H9 (cell line): ENCODE results near the gene HS2ST1. TPM values are rescaled to one million over a fixed set of nuclear protein-coding genes. Genes with fewer than 3 reads are reported as not detected.

Source experiments
- DNase-seq: peaks from one replicate; pipeline ENCODE4 v3.0.0-alpha.2; 2017
- H2AFZ ChIP-seq: one replicate; pipeline ENCODE4 v1.6.1; 2013; ENCODE audit warnings: mild to moderate bottlenecking, low read length, control low read depth, moderate library complexity
- H2AK5ac ChIP-seq: 2 replicates; pipeline ENCODE4 v1.6.1; 2013; ENCODE audit warnings: low read length, control low read depth, mixed read lengths; ENCODE audit not compliant: insufficient read length
- H2BK120ac ChIP-seq: one replicate; pipeline ENCODE4 v1.6.1; 2013; ENCODE audit warnings: low read depth, mild to moderate bottlenecking, low read length, control low read depth, inconsistent platforms; ENCODE audit not compliant: poor library complexity, severe bottlenecking
- H2BK12ac ChIP-seq: 2 replicates; pipeline ENCODE4 v1.6.1; 2013; ENCODE audit warnings: low read length, control low read depth, mixed read lengths, low read depth; ENCODE audit not compliant: insufficient read length
- H2BK15ac ChIP-seq: 2 replicates; pipeline ENCODE4 v1.6.1; 2013; ENCODE audit warnings: low read depth, low read length, control low read depth
- H2BK20ac ChIP-seq: one replicate; pipeline ENCODE4 v1.6.1; 2013; ENCODE audit warnings: low read depth, mild to moderate bottlenecking, low read length, control low read depth, inconsistent platforms; ENCODE audit not compliant: poor library complexity, severe bottlenecking
- H2BK5ac ChIP-seq: 2 replicates; pipeline ENCODE4 v1.6.1; 2013; ENCODE audit warnings: low read length, control low read depth, mixed read lengths; ENCODE audit not compliant: insufficient read length
- H3K14ac ChIP-seq: 2 replicates; pipeline ENCODE4 v1.6.1; 2013; ENCODE audit warnings: low read length, control low read depth; ENCODE audit not compliant: insufficient read depth
- H3K18ac ChIP-seq: 2 replicates; pipeline ENCODE4 v1.6.1; 2013; ENCODE audit warnings: low read depth, mild to moderate bottlenecking, mixed read lengths, low read length, control low read depth; ENCODE audit not compliant: insufficient read length
- H3K23ac ChIP-seq: 2 replicates; pipeline ENCODE4 v1.6.1; 2013; ENCODE audit warnings: low read length, control low read depth, mixed read lengths, low read depth; ENCODE audit not compliant: insufficient read length
- H3K23me2 ChIP-seq: 2 replicates; pipeline ENCODE4 v1.6.1; 2013; ENCODE audit warnings: low read depth, mild to moderate bottlenecking, mixed read lengths, low read length, control low read depth; ENCODE audit not compliant: insufficient read length, poor library complexity, severe bottlenecking
- H3K27ac ChIP-seq: 2 replicates; pipeline ENCODE4 v1.5.1; 2013; ENCODE audit warnings: low read length, control low read depth, mixed read lengths, low read depth; ENCODE audit not compliant: insufficient read length
- H3K27me3 ChIP-seq: 2 replicates; pipeline ENCODE4 v1.6.1; 2013; ENCODE audit warnings: low read length, control low read depth, inconsistent platforms; ENCODE audit not compliant: insufficient read depth
- H3K4ac ChIP-seq: 2 replicates; pipeline ENCODE4 v1.6.1; 2013; ENCODE audit warnings: low read depth, mild to moderate bottlenecking, control low read depth, inconsistent platforms, low read length, moderate library complexity
- H3K4me1 ChIP-seq: 2 replicates; pipeline ENCODE4 v1.6.1; 2013; ENCODE audit warnings: low read length, control low read depth, inconsistent platforms; ENCODE audit not compliant: insufficient read depth
- H3K4me2 ChIP-seq: 2 replicates; pipeline ENCODE4 v1.6.1; 2013; ENCODE audit warnings: low read length, control low read depth, mixed read lengths; ENCODE audit not compliant: insufficient read length, insufficient read depth
- H3K56ac ChIP-seq: 2 replicates; pipeline ENCODE4 v1.6.1; 2013; ENCODE audit warnings: low read depth, mild to moderate bottlenecking, mixed read lengths, low read length, control low read depth; ENCODE audit not compliant: insufficient read length
- H3K79me1 ChIP-seq: 2 replicates; pipeline ENCODE4 v1.6.1; 2013; ENCODE audit warnings: low read depth, mild to moderate bottlenecking, moderate library complexity, low read length, control low read depth, inconsistent platforms; ENCODE audit not compliant: insufficient read depth, poor library complexity, severe bottlenecking
- H3K79me2 ChIP-seq: 2 replicates; pipeline ENCODE4 v1.6.1; 2013; ENCODE audit warnings: low read length, control low read depth, inconsistent platforms; ENCODE audit not compliant: insufficient read depth
- H3K9ac ChIP-seq: 2 replicates; pipeline ENCODE4 v1.6.1; 2013; ENCODE audit warnings: low read length, control low read depth, mixed read lengths; ENCODE audit not compliant: insufficient read length; ENCODE audit errors: extremely low read depth
- H3K9me3 ChIP-seq: one replicate; pipeline ENCODE4 v1.6.1; 2013; ENCODE audit warnings: low read depth, low read length, inconsistent platforms; ENCODE audit not compliant: control insufficient read depth
- H3T11ph ChIP-seq: one replicate; pipeline ENCODE4 v1.6.1; 2013; ENCODE audit warnings: mild to moderate bottlenecking, low read length, control low read depth, inconsistent platforms
- H4K20me1 ChIP-seq: one replicate; pipeline ENCODE4 v1.6.1; 2013; ENCODE audit not compliant: control insufficient read depth, insufficient read length, insufficient read depth
- H4K5ac ChIP-seq: 2 replicates; pipeline ENCODE4 v1.6.1; 2013; ENCODE audit warnings: low read depth, mild to moderate bottlenecking, mixed read lengths, low read length, control low read depth; ENCODE audit not compliant: insufficient read length
- H4K8ac ChIP-seq: replicated peaks from 2 replicates; pipeline ENCODE4 v1.6.1; 2013; ENCODE audit warnings: low read length, control low read depth, mixed read lengths, low read depth; ENCODE audit not compliant: insufficient read length
- H4K91ac ChIP-seq: 2 replicates; pipeline ENCODE4 v1.6.1; 2013; ENCODE audit warnings: low read depth, mild to moderate bottlenecking, moderate library complexity, mixed read lengths, low read length, control low read depth; ENCODE audit not compliant: insufficient read length
- H3K27ac Mint-ChIP-seq, 3 experiments: 2 replicates in 2 of 3; 3 replicates in 1 of 3; pipeline ENCODE4 v1.8.0; 2020 to 2021; ENCODE audit warnings: mixed read lengths in 3 of 3, mild to moderate bottlenecking in 1 of 3, moderate library complexity in 1 of 3
- H3K27me3 Mint-ChIP-seq: 2 replicates; pipeline ENCODE4 v1.8.0; 2021; ENCODE audit warnings: low read depth, mild to moderate bottlenecking, moderate library complexity, mixed read lengths
- H3K36me3 Mint-ChIP-seq, 3 experiments: 2 replicates in 2 of 3; 3 replicates in 1 of 3; pipeline ENCODE4 v1.8.0; 2020 to 2021; ENCODE audit warnings: low read depth in 3 of 3, mixed read lengths in 3 of 3; ENCODE audit not compliant: insufficient read depth in 1 of 3
- H3K4me1 Mint-ChIP-seq, 2 experiments: 2 replicates each; pipeline ENCODE4 v1.8.0; 2020; ENCODE audit warnings: mixed read lengths in 2 of 2
- H3K4me3 Mint-ChIP-seq, 2 experiments: 2 replicates in 1 of 2; 3 replicates in 1 of 2; pipeline ENCODE4 v1.8.0; 2020 to 2021; ENCODE audit warnings: mild to moderate bottlenecking in 2 of 2, mixed read lengths in 2 of 2, moderate library complexity in 1 of 2
- H3K9me3 Mint-ChIP-seq, 2 experiments: 2 replicates in 1 of 2; 3 replicates in 1 of 2; pipeline ENCODE4 v1.8.0; 2020; ENCODE audit warnings: mild to moderate bottlenecking in 2 of 2, mixed read lengths in 2 of 2, moderate library complexity in 1 of 2
- WGBS: extraction: QIAGEN DNeasy Blood & Tissue Kit; methylation state at CpG from one replicate; pipeline ENCODE4 v1.1.7; 2013; ENCODE audit warnings: missing lambda C conversion rate, low lambda C conversion rate, mixed read lengths; ENCODE audit not compliant: insufficient read length; ENCODE audit errors: extremely low coverage; 5-methylcytosine and 5-hydroxymethylcytosine counted together
- total RNA-seq: library from RNA; stranded (reverse); gene quantifications from 2 replicates; pipeline ENCODE4 v1.2.1, GENCODE V29; 2021
- TF ChIP-seq, protein P1 (sequence below): fragments of 200-600 bp; sonication (generic); conservative IDR thresholded peaks from 3 replicates; pipeline ENCODE4 v1.8.0; 2021; ENCODE audit warnings: antibody characterized with exemption, mild to moderate bottlenecking

Gene HS2ST1
- total RNA-seq, 1 experiment from 2014 or later, result 20.1 TPM

DNA sequence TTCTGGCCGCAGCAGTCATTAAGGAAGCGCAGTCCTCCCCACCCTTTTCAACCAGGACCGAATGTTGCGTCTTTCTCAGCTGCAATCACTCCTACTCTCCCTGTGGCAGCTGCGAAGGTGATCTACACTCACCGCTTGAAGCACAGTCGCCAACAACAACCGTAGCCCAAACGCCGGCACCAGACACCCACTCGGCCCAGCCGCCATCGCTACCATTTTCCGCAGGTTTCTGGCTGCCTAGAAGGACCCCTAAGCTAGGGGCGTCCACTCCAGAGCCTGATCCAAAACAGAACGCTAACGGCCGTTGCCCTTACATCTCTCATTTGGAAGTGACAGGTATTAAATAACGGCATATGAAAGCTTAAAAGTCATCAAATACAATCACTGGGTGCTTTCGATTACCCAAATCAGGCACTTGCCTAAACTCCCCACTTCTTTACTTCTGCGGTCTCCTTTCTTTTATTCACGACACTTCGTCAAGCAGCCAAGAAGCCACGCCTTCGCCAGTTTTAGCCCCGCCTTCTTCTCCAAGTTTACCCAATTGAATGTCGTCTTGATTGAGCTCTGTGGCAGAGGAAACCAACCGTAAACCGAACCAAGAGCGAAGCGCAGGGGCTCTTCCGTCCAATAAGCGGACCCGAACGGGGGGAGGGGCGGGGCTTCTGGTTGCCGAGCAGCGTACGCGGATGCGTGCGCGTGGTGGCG, 387 bp upstream of the HS2ST1 start, which contains the start of gene SELENOF:
SELENOF (minus strand) TSS at position 231 of the 705 bp plus-strand sequence; CDS start at position 216, 15 bp downstream.
- H2BK15ac ChIP-seq, result 0 out of 2 replicates have a peak within 1 kb of the TSS, but pooled peaks have one; percentile 100
- H3K27me3 ChIP-seq, result no peaks in the 10 kb centered on the region
- peak; percentile 99 for DNase-seq
- no peak within 1 kb of the TSS for H2AFZ ChIP-seq
- Mint-ChIP-seq H3K9me3 (no peaks in the 10 kb centered on the region; a peak in 1 of 5 replicates), H3K4me3 (no peak within 1 kb of the TSS), H3K4me1 (peaks cover 16 to 28% of the 10 kb centered on the region in 2 experiments), H3K36me3 (peaks cover 17 to 24% (median 20%) of the 10 kb centered on the region in 3 experiments), H3K27ac (no peak within 1 kb of the TSS; a peak in 1 of 7 replicates), H3K27me3 (no peaks in the 10 kb centered on the region)
- peak within 1 kb of the TSS; percentile 12; the same call in 1 of the 2 replicates for H3K4ac ChIP-seq
- no peaks in the 10 kb centered on the region; the same call in 1 of the 2 replicates for H3K4me1 ChIP-seq
- no peaks in the 10 kb centered on the region for H4K20me1 ChIP-seq
- H3K79me2 ChIP-seq, result peaks cover 45% of the 10 kb centered on the region
- peak within 1 kb of the TSS; percentile 98 for H3K9ac ChIP-seq
- no peaks in the 10 kb centered on the region for H3K9me3 ChIP-seq
- H3K23ac ChIP-seq, result peak within 1 kb of the TSS; percentile 58
- H2BK5ac ChIP-seq, result peak within 1 kb of the TSS; percentile 89
- H3K23me2 ChIP-seq, result peaks cover 13% of the 10 kb centered on the region
- H2BK12ac ChIP-seq, result peak within 1 kb of the TSS; percentile 83
- peak within 1 kb of the TSS; percentile 89 for H4K5ac ChIP-seq
- H4K8ac ChIP-seq, result peak within 1 kb of the TSS; percentile 73
- H2AK5ac ChIP-seq, result no peak within 1 kb of the TSS
- no peak within 1 kb of the TSS for H4K91ac ChIP-seq
- H2BK20ac ChIP-seq, result no peak within 1 kb of the TSS
- peak within 1 kb of the TSS; percentile 81 for H3K27ac ChIP-seq
- peak within 1 kb of the TSS; percentile 99 for H3K18ac ChIP-seq
- H3K4me2 ChIP-seq, result peak within 1 kb of the TSS; percentile 93
- H3K79me1 ChIP-seq, result peaks cover 3% of the 10 kb centered on the region
- H3T11ph ChIP-seq, result no peak within 1 kb of the TSS
- H3K56ac ChIP-seq, result peak within 1 kb of the TSS; percentile 91
- peak within 1 kb of the TSS; percentile 97 for H3K14ac ChIP-seq
- TF ChIP-seq, protein P1, sequence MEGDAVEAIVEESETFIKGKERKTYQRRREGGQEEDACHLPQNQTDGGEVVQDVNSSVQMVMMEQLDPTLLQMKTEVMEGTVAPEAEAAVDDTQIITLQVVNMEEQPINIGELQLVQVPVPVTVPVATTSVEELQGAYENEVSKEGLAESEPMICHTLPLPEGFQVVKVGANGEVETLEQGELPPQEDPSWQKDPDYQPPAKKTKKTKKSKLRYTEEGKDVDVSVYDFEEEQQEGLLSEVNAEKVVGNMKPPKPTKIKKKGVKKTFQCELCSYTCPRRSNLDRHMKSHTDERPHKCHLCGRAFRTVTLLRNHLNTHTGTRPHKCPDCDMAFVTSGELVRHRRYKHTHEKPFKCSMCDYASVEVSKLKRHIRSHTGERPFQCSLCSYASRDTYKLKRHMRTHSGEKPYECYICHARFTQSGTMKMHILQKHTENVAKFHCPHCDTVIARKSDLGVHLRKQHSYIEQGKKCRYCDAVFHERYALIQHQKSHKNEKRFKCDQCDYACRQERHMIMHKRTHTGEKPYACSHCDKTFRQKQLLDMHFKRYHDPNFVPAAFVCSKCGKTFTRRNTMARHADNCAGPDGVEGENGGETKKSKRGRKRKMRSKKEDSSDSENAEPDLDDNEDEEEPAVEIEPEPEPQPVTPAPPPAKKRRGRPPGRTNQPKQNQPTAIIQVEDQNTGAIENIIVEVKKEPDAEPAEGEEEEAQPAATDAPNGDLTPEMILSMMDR, result no peak
- no CpG with 5 or more reads among the region's 44 CpGs for WGBS
- H2BK120ac ChIP-seq, result peak within 1 kb of the TSS; percentile 83
